HG03469 (cell line): Measurements from ENCODE around the gene RNF182.
"Not testable (repeated sequence)": the region's sequence is repeated elsewhere in the genome, so short reads cannot be mapped to it uniquely, and the experiment has no call there.

Experiments used
- ATAC-seq: cut with Tn5 transposase; IDR thresholded peaks from one replicate; pipeline ENCODE4 v1.9.1; 2021; ENCODE audit warnings: mild to moderate bottlenecking, moderate library complexity, moderate number of reproducible peaks; ENCODE audit not compliant: unreplicated experiment

The RNF182 gene, protein sequence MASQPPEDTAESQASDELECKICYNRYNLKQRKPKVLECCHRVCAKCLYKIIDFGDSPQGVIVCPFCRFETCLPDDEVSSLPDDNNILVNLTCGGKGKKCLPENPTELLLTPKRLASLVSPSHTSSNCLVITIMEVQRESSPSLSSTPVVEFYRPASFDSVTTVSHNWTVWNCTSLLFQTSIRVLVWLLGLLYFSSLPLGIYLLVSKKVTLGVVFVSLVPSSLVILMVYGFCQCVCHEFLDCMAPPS

DNA sequence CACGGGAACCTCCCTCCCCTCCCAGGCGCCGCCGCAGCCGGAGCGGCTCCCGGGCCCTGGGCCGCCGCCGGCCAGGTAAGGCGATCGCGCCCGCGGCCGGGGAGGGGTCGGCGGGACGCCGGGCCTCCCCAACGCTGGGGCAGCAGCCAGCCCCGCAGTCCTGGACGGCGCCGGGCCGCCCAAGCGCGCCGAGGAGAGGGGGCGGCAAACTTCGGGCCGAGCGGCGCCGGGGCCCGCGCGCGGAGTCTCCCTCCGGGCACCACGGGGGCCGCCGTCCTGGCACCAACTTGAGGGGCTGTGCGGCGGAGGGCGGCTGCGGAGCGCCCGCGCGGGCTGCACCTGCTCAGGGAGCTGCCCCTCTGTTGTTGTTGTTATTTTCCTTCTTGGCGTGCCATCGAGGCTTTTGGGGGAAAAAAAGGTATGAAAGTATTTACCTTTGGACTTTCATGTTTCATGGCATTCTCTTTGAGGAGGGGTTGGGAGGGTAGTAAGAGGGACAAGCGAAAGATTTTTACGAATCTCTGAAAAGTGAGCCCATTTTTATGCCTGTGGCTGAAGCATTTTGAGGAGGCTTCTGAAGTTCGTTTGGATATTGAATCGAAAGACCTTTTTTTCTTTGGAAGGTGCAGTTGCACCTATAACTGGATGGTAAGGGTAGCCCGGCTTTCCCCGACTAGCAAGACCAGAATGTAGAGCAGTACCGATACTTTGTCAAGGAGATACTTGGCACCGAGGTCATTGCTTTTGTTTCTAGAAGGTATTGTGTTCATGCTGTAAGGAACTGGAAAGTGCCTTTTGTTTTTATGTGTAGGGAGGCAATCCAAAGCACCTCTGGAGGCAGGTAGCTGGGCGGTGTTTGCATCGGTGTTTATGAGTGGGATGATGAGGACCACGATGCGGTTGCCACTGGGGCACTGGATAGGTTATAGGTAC is at the start of gene RNF182:
Gene RNF182 (plus strand): TSS at position 4 of the 933 bp plus-strand sequence. CDS start 52,168 bp downstream, outside the sequence.
- no peak for ATAC-seq

DNA sequence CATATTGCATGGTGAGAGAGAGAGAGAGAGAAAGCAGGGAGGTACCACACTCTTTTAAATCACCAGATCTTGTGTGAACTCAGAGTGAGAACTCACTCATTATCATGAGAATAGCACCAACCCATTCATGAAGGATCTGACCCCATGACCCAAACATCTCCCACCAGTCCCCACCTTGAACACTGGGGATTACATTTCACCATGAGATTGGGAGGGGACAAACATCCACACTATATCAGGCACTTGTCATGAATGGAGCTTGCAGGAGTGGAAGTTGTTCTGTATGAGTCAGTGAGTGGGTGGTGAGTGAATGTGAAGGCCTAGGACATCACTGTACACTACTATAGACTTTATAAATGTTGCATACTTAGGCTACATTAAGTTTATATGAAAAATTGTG is 47.7 kb upstream of the RNF182 start:
- ATAC-seq, result no peak

DNA sequence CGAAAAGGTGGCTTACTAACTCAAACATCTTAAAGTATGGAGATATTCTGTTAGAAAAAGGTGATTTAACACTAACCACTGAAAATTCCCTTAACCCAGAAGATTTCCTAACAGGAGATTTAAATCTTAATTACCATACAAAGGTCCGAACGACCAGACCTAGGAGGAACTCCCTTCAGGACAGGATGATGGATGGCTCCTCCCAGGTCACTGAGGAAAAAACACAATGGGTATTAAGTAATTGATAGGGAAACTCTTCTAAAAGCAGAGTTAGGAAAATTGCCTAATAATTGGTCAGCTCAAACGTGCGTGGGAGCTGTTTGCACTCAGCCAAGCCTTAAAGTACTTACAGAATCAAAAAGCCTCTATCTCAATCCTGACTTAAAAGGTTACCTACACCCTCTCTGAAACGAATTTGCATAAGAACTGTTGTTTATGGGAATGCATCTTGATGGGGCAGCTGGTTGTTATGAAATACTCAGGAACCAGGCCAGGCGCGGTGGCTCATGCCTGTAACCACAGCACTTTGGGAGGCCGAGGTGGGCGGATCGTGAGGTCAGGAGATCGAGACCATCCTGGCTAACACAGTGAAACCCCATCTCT is 44.6 kb upstream of the RNF182 start:
- not testable (repeated sequence) for ATAC-seq

DNA sequence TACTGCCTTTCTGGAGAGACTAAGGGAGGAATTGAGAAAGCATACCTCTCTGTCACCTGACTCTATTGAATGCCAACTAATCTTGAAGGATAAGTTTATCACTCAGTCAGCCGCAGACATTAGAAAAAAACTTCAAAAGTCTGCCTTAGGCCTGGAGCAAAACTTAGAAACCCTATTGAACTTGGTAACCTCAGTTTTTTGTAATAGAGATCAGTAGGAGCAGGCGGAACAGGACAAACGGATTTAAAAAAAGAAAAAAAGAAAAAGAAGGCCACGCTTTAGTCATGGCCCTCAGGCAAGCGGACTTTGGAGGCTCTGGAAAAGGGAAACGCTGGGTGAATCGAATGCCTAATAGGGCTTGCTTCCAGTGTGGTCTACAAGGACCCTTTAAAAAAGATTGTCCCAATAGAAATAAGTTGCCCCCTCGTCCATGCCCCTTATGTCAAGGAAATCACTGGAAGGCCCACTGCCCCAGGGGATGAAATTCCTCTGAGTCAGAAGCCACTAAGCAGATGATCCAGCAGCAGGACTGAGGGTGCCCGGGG is 43.1 kb upstream of the RNF182 start:
- ATAC-seq, result no peak

DNA sequence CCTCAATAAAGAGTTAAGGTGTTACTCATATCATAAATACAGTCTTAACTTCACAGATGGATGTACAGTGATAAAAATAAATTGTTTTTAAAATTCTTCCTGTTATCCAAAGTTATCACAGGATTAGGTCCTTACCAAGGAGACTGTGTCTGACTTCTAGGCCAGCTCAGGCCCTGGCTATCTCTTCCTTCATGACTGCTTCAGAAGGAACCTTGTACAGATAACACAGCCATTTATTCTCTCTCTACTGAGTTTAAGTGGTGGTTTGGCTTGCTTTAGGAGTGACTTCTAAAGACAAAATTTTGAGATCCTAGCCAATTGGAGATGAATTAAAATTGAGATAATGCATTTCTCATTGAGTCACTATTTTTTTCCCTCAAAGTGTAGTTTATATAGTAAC is 40.8 kb upstream of the RNF182 start:
- ATAC-seq, result no peak

DNA sequence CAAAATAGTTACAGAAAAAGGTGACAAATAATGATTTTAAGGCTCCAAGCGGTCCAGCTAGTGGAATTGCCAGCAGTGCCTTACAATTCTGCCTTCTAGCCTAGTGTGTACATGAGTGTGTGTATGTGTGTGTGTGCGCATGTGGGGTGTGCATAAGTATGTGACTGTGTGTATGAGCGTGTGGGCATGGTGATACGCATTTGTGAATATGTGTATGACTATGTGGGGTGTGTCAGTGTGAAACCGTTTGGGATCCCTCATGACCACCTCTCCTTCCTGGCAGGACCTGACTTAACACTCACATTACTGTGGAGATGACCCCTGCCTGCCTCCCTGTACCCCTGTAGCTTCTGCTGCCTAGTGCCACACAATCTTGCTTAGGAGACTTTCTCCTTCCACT is 40.4 kb upstream of the RNF182 start:
- no peak for ATAC-seq

DNA sequence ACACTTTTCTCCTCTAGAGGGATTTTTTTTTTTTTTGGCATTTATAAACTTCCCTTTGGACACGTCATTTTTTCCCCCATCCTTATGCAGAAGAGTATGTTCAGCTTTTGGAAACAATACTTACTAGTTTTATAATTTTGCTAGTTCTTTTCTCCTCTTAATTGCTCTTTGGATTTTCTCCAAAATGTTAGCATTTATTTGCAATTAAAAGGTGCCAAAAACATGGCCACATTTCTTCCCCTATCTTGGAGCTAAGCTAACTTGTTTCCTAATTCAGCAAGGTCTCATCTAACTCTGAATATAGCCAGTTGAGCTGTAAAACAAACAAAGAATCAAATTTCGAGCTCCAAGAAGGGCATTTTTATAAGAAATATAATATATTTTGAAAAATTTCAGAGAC is 39.2 kb upstream of the RNF182 start:
- ATAC-seq, result no peak

DNA sequence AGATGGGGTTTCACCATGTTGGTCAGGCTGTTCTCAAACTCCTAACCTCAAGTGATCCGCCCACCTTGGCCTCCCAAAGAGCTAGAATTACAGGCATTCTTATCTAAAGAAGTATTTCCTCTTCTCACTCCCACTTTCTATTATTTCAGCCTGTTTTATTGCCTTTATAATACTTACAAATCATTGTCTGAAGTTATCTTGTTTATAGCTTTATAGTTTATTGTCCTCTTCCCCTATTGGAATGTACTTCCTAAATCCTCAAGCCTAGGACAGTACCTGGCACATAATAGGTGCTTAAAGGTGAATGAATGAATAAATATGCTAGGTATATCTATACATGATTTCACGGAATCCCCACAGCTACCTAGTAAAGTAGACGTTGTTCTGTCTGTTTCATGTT is 37.8 kb upstream of the RNF182 start:
- ATAC-seq, result no peak

DNA sequence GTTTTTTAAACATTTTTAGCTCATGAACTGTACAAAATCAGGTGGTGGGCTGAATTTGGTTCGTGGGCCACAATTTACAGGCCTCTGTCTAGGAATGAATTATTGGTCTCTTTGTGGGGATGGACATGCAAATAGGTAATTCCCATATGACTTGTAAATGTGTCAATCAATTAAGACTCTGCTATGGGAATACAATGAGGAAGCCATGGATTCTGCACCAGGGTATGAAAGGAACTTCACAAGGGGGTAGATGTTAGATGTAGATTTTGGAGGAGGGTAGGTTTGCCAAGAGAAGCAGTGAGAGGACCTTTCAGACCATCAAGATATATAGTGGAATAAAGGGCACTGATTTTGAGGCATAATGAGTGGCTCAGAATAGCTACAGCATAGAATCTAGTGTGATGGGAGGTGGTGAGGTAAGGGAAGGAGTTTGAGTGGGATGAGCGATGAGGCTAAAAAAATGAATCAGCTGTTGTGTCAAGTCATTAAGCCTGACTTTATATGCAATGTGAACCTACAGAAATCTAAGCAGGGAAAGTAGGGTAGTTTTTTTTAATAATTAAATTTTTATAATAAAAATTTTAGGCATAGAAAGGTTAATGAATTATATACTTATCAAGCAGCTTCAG is 32.6 kb upstream of the RNF182 start:
- no peak for ATAC-seq

DNA sequence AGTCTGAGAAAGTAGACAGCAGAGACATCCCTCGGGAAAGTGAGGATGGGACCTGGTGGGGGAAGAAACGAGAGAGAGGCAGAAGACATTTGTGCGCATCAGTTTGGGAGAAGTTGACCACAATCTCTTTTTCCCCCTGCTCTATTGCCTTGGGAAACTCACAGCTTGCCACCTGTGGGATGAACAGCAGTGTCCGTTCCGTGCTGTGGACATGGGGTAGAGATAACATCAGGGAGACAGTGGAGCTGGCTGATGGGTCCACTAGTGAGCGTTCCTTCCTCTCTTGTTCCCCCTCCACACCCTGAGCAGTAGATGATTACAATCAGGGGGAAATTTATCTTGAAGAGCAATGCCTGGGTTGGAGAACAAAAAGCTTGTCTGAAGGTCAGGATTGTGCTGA is 21.8 kb upstream of the RNF182 start:
- ATAC-seq, result no peak

DNA sequence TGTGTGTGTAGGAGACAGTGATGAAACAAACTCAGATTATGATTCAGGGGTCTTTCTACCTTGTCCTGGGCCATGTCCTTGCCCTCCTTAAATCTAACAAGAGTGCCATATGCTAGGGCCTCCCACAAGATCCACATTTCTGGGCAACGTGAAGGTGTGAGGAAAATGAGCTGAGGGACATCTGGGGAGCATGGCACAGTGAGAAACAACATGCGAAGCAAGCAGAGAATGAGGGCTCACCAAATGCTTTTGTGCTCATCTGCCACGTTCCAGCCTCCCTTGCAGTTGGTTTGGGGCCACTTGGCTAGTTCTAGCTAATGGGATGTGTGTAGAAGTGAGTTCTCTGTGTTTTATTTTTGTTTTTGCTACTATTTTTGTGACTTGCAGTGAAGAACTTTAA is 21.4 kb upstream of the RNF182 start:
- no peak for ATAC-seq

DNA sequence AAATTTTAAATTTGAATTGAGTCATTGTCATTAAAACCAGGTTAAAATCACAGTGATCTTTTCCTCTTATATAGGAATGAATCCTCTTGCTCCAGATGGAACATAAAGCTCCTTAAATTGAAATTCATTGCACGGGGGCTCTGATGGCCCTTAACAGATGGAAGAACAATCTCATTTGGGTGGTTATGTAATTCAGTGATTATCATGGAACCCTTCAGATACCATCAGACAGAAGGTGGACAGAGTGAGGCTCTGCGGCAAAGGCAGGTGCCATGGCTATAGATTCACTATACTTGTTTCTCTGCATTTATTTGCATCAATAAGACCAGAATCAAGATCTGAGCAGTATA is 17.8 kb upstream of the RNF182 start:
- no peak for ATAC-seq

DNA sequence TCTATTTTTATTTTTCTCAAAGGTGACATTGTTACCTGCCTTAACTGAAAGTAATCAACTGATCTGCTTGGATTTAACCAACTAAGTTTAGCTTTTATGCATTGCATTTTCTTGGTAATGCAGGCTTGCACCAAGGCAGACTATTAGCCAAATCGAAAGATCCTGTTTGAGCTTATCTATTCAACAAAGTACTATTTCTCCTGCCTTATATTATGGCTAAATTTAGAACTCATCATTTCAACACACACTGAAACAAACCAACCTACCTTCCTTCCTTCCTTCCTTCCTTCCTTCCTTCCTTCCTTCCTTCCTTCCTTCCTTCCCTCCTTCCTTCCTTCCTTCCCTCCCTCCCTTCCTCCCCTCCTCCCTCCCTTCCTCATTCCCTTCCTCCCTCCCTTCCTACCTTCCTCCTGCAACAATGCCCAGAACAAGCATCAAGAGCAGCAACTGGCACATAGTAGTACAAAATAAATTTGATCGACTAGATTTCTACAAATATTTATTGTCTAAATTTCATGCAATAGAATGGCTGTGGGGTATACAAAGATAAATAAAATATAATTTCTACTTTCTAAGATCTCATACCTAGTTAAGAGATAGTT is 17.0 kb upstream of the RNF182 start:
- ATAC-seq, result no peak

DNA sequence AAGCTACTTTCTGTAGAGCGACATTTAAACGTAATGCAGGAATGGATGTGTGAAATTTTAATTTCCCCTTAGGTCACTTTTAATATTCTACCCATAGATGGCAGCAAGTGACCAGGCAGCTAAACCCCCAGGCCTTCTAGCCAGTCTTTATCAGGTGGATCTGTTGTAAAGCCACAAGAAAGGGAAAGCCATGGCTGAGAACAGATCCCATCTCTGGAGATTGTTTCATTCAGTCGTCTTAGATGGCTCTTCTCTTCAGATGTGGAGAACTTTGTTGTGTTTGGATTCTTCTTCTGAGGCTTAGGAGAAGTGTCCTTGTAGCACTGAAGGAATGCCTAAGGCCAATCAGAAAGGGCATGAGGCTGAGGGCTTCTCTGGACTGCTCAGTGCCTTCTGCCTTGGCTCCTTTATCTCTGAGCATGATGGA is 15.8 kb upstream of the RNF182 start:
- ATAC-seq, result no peak

DNA sequence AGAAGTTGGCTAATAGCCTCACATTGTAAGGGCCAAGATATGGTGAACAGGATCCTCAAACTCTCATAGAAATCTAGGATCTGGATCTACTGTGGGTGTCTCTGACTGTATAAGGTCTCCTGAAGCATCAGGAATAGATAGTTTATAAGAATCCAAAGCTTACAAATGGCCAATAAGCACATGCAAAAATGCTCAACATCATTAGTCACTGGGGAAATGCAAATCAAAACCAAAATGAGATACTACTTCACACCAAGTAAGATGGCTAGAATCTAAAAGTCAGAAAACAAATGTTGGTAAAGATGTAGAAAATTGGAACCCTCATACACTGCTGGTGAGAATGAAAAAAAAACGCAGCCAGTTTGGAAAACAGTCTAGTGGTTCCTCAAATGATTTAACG is 14.3 kb upstream of the RNF182 start:
- no peak for ATAC-seq

DNA sequence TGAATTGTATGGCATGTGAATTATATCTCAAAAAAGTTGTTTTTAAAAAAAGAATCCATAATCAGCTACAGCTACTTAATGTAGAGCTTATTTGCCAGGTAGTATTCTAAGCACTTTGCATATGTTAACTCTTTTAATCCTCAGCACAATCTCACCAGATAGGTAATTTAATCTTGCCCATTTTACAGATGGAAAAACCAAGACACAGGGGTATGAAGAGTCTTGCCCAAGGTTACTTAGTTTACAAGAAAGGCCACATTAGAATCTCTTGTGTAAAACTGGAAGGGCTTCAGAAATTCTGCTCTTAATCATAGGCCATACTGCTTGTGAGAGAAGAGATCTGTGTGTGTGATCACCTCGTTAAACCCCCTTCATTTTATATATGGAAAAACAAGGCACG is 13.4 kb upstream of the RNF182 start:
- no peak for ATAC-seq

DNA sequence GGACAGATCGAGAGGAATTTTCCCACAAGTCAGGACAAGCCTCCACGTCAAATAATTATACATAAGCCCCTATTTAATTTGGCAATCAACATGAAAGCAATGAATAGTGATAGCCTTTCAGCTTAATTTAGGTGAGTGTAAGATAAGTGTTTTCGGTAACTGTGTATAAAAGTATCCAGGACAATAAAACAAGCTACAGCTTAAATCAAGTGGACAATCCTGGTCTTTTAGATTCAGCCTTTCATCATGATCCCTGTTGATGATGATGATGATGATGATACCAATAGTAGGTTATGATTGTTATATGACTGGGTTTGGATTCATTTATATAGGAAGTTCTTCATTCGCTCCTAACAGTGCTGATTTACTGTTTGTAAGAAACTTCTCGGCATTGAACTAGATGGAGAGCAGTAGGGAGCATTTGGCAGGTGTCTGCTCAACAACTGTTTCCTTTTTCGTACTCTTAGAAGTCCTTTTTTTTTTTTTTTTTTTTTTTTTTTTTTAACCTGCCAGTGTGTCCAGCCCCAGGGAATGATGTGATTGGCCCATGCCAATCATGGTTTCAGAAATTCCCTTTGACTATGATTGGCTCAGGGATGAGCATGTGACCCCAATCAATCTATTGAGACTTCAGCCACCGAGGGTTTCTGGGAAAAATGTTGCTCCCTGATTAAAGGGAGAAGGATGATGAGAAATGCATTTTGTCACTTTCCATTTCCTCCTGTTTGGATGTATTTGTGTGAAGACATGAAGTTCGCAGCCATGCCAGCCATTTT is 11.3 kb upstream of the RNF182 start:
- no peak for ATAC-seq

DNA sequence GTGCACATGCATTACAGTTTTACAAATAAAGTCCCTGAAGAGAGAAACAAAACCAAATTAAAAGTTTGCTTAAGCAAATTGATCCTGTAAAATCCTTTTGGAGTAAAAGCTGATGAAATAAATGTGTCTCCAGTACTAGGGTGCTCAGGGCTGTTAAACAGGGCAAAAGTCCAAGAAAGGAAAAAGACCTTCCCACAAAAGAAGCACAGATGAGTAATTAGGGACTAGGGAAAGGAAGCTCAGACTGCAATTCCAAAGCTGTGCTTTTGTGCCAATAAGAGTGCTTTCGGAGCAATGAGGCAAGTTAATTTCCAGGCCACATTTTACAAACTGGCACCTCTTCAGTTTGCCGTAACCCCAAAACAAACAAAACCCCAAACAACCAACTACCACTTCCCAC is 10.4 kb upstream of the RNF182 start:
- ATAC-seq, result no peak

DNA sequence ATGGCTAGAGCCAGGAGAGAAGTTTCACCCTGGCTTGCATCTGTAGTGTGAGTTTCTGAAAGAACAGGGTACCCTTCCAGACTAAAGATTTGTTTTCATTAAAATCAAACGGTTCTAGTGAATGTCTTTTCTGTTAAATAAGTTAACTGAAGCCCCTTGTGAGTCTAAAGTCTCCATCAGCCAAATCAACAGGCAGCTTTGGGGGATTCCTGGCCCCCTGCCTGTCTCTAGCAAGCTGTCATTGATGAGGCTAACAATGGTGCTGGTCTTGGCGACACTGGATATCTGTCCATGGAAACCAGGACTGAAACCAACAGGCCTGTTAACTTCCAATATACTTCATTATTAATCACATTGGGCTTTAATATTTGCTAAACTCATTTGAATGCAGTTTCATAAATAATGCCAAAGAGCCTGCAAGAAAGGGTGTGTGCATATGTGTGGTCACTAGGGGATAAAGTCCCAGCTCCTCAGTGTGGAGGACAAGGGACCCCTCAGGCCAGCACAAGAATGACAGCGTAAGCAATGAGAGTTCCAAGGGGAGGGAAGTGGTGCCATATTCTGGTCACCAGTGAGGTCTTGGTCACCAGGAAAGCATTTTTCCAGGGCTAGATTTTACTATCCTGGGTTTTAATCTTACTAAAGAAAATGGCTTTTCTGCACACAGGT is 9.1 kb upstream of the RNF182 start:
- no peak for ATAC-seq
